Activated CD8-positive, alpha-beta memory T cell treated with anti-CD3 and anti-CD28 coated beads, Interleukin-2, amount 50 U/mL, for 4 hours (primary cell): ENCODE measurements around the gene PLXND1.
A peak's percentile ranks its signal among the peaks of the same experiment; 100 is the strongest.

Experiments used
- DNase-seq: peaks from one replicate; pipeline ENCODE4 v3.0.0-alpha.2; 2020

Gene PLXND1

GRCh38 chr3:129582799-129583198, 23.7 kb downstream of the PLXND1 start:
- no peak for DNase-seq

DNA sequence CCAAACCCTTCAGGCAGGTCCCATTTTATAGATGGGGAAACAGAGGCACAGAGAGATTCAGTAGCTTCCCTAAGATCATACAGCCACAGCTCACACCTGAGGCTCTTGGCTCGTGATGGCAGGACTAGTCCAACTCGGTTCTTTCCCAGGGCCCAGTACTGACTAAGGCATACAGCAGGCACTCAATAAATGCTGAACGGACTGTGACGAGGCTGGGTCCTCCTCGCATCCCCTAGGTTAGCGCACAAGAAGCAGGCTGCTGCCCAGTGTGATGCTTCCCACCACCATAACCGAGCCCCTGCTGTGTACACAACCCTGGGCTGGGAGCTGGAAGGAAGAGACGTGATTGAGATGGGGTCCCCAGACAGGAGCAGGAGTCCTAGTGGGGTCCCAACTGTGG, 24.9 kb downstream of the PLXND1 start:
- no peak for DNase-seq

GRCh38 chr3:129579991-129580390, 26.5 kb downstream of the PLXND1 start:
- no peak for DNase-seq

DNA sequence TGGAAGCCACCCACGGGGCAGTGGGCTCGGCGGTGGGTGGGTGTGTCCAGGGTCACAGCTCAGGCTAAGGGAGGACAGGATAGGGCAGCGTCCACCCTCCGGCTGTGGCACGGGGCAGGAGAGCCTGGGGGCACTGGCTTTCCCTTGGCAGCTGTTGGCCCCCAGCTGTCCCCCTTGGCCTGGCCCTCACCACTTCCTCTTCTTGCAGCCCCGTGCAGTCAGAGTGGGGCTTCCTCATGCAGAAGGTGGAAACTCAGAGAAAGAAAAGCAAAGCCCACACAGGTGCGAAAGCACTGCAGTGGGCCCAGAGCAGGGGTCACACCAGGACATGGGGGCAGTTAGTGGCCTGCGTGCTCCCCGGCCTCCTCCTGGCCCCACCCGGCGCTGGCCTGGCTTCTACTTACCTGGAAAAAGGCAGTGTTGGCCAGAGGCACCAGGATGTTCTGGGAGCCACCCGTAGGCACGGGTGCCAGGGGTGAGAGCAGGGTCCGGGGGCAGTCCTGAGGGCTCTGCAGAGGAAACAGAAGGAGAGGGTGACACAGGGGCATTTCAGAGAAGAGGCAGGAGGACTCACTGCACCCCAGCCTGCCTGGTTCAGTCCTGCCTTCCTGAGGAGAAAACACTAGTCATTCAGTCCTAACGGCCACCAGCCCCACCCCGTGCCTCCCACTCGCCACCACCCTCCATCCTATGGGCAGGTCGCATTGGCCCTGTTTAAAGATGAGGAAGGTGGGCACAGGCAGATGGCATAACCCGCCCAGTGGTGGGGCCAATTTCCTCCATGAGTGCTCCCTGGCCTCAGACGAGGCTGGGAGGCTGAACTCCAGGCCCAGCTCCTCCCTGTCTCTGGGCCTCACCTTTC, 28.3 kb downstream of the PLXND1 start:
- no peak for DNase-seq

GRCh38 chr3:129577366-129577765, 29.1 kb downstream of the PLXND1 start:
- DNase-seq: no peak

- DNase-seq: peak; percentile 58
Measured at GRCh38 chr3:129576514-129577352, 29.7 kb downstream of the PLXND1 start.

- no peak for DNase-seq
Measured at GRCh38 chr3:129575997-129576384, 30.5 kb downstream of the PLXND1 start.

DNA sequence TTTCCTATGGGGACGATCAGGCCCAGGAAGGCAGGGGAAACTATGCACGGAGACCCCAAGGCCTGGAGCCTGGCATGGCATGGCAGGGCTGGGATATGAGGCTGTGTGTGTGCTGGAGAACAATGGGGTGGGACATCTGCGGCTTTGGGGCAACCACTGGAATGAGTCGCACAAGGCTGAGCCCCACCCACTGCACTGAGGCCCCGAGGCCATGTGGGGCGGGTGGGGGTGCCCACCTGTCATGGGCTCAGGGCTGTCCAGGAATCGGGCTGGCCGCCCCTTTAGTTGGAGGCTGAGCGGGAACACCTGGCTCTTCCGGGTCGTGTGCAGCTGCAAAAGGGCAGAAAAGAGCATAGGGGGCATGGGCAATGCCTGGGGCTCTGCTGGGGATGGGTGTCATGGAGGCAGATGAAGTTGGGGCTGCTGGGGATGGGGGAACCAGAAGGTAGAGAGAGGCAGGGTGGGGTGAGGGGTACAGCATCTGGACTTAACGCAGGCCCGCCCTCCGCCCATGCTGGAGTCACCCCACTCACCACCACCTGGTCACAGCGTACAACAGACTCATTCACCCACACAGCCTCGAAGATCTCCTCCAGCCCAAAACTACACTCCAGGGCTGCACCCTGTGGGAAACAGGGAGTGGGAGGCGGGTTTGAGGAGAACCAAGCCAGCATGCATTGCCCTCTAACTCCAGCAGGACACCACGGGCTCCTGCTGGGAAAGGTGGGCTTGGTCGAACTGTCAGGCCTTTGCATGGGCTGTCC, 31.1 kb downstream of the PLXND1 start:
- no peak for DNase-seq

DNA sequence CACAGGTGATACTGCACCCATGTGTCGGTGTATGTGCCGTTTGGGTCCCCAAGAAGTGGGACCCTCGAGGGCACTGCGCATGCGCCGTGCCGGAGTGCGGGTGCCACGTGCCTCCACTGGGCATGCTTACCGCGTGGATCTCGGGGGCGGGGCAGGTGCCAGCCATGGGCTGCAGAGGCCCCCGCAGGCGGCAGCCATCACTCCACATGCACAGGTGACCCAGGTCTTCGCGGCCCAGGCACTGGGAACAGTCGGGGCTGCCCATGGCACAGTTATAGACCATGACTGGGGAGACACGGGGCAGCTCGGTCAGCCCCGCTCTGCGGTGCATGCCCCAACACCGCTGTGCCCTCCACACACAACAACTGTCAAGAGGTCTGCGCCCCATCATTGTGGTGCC, 32.3 kb downstream of the PLXND1 start:
- no peak for DNase-seq

DNA sequence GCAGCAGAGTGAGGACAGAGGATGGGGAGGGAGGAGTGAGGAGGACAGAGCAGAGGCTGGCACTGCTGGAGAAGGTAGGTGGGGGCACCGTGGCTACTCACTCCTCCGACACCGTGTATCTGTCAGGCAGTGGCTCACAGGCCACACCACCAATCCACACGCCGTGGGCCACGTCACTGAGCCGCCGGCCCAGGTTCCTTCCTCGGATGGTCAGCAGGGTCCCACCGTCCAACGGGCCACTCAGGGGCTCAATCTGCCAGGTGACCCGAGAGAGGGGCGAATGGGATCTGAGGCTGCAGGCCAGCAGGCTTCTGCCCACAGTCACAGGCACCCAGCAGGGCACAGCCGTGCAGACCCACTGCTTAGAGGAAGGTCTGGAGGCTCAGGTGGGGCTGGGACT, 33.0 kb downstream of the PLXND1 start:
- DNase-seq: no peak

DNA sequence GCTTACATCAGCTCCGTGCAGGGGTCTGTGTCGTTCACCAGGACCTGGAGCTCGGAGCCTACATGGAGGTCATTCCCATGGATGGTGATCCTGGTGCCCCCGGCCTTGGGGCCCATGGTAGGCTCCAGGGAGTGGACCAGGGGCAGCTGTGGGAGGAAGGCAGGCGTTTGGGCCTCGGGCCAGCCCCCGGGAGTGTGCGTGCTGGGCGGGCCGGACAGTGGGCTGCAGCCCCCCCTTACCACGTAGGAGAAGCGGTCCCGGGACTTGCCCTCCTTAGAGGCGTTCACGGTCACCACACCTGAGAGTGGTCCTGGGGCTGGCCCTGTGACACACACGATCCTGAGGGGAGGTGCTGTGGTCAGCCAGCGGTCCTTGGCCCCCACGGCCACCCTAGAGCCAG, 33.9 kb downstream of the PLXND1 start:
- DNase-seq: no peak

DNA sequence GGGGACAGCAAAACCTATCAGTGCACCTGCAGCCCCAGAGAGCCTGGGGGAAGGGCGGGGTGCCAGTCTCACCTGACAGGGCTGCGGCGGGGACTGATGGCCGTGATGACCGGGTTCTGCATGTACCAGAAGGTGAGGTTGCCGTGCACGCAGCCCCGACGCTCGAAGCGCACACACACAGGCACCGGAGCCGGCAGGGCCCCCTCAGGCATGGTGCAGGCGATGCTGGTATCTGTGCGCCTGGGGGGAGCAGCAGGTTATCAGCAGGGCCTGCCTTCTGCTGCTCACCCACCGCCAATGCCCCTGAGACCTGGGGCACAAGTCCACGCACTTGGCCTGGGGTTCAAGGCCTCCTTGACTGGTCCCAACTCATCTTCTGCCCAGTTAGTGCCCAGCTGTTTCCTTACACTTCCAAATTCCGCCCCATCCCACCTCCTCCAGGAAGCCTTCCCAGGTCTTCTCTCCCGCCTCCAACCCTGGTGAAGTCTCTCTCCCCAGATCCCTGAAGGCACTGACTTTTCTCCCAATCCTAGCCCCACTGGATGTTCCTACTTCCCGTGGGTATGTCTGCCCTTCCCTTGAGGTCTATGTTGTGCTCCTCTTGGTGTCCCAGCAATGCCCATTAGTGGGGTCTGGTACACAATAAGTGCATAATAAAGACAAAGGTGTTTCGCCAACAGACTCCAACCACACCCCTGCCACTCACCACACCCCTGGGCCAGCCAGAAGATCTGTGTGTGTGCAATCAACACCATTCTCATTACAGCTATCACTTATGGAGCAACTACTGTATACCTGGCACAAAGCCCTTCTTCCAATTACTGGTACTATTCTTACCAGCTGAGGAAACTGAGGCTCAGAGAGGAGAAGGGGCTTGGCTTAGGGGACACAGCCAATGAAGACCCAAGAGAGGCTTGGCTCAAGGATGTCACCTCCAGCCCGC, 34.6 kb downstream of the PLXND1 start:
- no peak for DNase-seq

DNA sequence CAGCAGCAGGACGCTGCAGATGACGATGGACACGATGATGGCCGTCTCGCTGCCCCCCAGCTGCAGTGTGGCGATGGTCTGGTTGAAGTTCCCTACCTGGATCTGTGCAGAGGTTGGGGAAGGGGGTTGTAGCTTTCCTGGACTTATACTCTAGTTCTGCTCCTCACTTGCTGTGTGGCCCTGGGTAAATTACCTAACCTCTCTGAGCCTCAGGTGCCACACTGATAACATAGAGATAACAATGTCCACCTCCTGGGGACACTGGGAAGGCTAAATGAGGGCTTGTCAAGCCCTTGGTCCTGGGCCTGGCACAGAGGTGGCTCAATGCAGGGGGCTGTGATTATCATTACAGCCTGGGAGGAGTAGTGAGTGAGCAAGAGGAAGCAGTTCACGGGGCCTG, 36.6 kb downstream of the PLXND1 start:
- DNase-seq: no peak

DNA sequence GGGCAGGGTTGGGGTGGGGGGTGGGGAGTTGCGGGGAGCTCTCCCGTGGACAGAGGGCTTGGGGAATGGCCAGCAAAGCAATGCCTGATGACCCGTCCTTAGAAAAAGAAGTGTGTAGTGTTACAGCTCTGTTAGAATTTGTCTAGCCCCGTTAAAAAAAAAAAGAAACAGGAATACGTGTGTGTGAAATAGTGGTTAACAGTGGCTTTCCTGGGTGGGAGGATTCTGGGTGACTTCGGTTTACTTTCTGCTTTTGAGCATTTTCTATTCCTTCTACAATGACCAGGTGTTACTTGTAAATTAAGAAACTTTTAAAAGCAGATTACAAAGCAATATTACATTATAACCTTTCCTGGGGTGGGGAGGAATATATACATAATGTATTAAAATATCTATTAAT, 38.5 kb downstream of the PLXND1 start:
- no peak for DNase-seq

DNA sequence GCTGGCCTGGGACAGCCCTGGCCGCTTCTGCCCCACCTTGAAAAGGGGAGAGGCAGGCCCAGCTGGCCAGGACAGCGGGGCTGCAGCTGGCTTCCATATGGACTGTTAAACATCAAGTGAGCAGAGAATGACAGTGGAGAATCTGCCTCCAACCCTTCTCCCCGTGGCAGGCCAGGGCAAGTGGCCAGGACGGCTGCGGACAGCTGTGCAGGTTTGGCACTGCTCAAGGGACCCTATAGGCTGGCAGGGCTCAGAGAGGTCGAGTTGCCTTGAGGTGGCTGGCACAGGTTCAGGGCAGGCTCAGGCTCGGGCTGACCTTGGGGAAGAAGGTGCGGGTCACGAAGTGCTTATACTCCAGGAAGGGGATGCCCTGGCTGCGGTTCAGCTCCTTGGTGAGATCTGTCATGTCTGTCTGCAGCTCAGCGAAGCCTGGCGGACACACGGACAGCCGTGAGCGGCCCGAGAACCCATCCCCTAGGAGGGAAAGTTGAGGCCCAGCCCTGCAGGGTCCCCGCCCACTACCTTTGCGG, 39.2 kb downstream of the PLXND1 start:
- no peak for DNase-seq

GRCh38 chr3:129565902-129566301, 40.6 kb downstream of the PLXND1 start:
- no peak for DNase-seq

DNA sequence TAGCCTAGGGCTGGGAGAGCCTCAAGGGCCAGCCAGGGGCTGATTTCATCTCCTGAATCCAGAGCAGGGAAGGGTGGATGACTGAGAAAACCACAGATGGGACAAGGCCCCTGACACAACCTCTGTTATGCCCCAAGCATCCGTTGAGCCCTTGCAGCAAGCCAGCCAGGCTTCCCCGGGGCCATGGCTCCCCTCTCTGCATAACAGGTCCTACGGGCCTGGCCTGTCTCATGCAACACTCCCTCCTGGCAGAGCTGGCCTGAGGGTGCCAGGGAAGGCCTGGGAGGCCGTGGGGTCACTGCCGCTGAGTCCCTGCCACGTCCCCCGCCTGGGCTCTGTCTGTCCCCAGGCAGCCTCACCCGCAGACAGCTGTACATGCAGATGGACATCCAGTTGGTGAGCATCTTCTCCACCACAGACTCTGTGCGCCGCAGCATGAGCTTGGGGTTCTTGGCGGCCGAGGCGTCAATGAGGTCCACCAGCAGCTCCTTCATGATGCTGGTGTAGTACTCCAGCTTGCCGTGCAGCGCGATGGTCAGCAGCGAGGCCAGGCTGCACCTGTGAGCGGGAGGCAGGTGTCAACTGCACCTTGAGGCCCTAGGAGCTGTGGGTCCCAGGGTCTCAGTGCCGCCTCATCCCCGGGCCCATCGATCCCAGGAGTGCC, 41.4 kb downstream of the PLXND1 start:
- no peak for DNase-seq

- DNase-seq: no peak
Measured at GRCh38 chr3:129563850-129564535, 42.5 kb downstream of the PLXND1 start.

GRCh38 chr3:129563332-129563731, 43.1 kb downstream of the PLXND1 start:
- DNase-seq: no peak

- no peak for DNase-seq
Measured at GRCh38 chr3:129562803-129563202, 43.7 kb downstream of the PLXND1 start.
